ENCODE results near the gene FBXW9.
A peak's percentile ranks its signal among the peaks of the same experiment; 100 is the strongest.

- TF ChIP-seq CTCF (IDR thresholded peaks at IDR 0.05) (no peak), POLR2A (IDR thresholded peaks at IDR 0.05) (peak in 1 of 2 donors; percentile 38)
These were observed 40.8 kb upstream of the FBXW9 start, which contains the start of gene GET3 for GRCh38 chr19:12736995-12737834.
